Karpas-422 (cell line): ENCODE data around the gene GFPT2. TPM values are rescaled to one million over a fixed set of nuclear protein-coding genes. Genes with fewer than 3 reads are reported as not detected.
A peak's percentile ranks its signal among the peaks of the same experiment; 100 is the strongest.

ENCODE experiments used
- DNase-seq: peaks from one replicate; pipeline ENCODE4 v3.0.0-alpha.2; 2015
- H2AFZ ChIP-seq: fragments of 200-600 bp; sonication (generic); 2 replicates; pipeline ENCODE4 v1.6.1; 2014; ENCODE audit warnings: antibody characterized with exemption, low read length, mixed read lengths
- H3K27ac ChIP-seq: fragments of 200-600 bp; sonication (generic); 2 replicates; pipeline ENCODE4 v1.5.1; 2014; ENCODE audit warnings: mild to moderate bottlenecking, low read length, moderate library complexity
- H3K27me3 ChIP-seq: fragments of 200-600 bp; sonication (generic); 2 replicates; pipeline ENCODE4 v1.6.1; 2014; ENCODE audit warnings: low read length, mixed read lengths
- H3K36me3 ChIP-seq: fragments of 200-600 bp; sonication (generic); 2 replicates; pipeline ENCODE4 v1.6.1; 2014; ENCODE audit warnings: low read length, mixed read lengths; ENCODE audit not compliant: insufficient read depth
- H3K4me1 ChIP-seq: fragments of 200-600 bp; sonication (generic); 2 replicates; pipeline ENCODE4 v1.6.1; 2014; ENCODE audit warnings: mild to moderate bottlenecking, low read length, mixed read lengths
- H3K4me2 ChIP-seq: fragments of 200-600 bp; sonication (generic); 2 replicates; pipeline ENCODE4 v1.6.1; 2014; ENCODE audit warnings: low read length, low read depth, mild to moderate bottlenecking; ENCODE audit not compliant: poor library complexity, severe bottlenecking
- H3K4me3 ChIP-seq: fragments of 200-600 bp; sonication (generic); 2 replicates; pipeline ENCODE4 v1.5.1; 2014; ENCODE audit warnings: mild to moderate bottlenecking, antibody characterized with exemption, low read length, mixed read lengths
- H3K79me2 ChIP-seq: fragments of 200-600 bp; sonication (generic); 2 replicates; pipeline ENCODE4 v1.6.1; 2014; ENCODE audit warnings: mild to moderate bottlenecking, low read length, mixed read lengths
- H3K9ac ChIP-seq: fragments of 200-600 bp; sonication (generic); 2 replicates; pipeline ENCODE4 v1.6.0; 2014; ENCODE audit warnings: low read length
- H3K9me2 ChIP-seq: fragments of 200-600 bp; sonication (generic), shearing (Covaris generic); replicated peaks from 2 replicates; pipeline ENCODE4 v1.6.0; 2014; ENCODE audit warnings: mild to moderate bottlenecking, low read length, moderate library complexity; ENCODE audit not compliant: insufficient read depth
- H3K9me3 ChIP-seq: fragments of 300-700, 200-600 bp; sonication (generic); 2 replicates; pipeline ENCODE4 v1.6.1; 2014; ENCODE audit warnings: low read length, mixed read lengths
- H4K20me1 ChIP-seq: fragments of 200-600 bp; sonication (generic); 2 replicates; pipeline ENCODE4 v1.6.1; 2014; ENCODE audit warnings: mild to moderate bottlenecking, antibody characterized with exemption, low read length, low read depth; ENCODE audit not compliant: insufficient read depth
- total RNA-seq: library from RNA; depleted of rRNA; stranded (reverse); fragments of >200 nt; shearing (Covaris generic); gene quantifications from 2 replicates; pipeline ENCODE4 v1.2.3, GENCODE V29; 2014; ENCODE audit warnings: low replicate concordance

Gene GFPT2
- total RNA-seq, 1 experiment from 2014 or later = 11.7 TPM

DNA sequence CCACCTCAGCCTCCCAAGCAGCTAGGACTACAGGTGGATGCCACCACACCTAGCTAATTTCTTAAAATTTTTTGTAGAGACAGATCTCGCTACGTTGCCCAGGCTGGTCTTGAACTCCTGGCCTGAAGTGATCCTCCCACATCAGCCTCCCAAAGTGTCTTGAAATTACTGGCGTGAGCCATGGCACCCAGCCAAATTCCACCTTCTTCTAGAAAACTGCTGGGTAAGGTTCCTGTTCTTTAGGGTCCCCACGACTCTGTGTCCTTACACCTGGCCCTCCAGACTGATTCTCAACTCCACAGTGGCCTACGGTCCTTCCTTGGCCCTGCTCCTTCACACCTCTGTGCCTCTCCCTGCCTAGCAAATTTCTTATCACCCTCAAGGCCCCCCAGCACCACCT is 63.2 kb downstream of the GFPT2 start:
- H3K79me2 ChIP-seq = peaks cover 68% of the 10 kb centered on the region
- H3K4me2 ChIP-seq = peak overlapping the region; percentile 85
- peaks cover 3% of the 10 kb centered on the region; the same call in 1 of the 2 replicates for H3K9me3 ChIP-seq
- no peaks in the 10 kb centered on the region for H3K9me2 ChIP-seq
- peaks cover 32% of the 10 kb centered on the region for H3K36me3 ChIP-seq
- H2AFZ ChIP-seq = no peak overlapping the region
- H3K27ac ChIP-seq = no peak overlapping the region
- peaks cover 16% of the 10 kb centered on the region for H3K4me1 ChIP-seq
- no peaks in the 10 kb centered on the region for H4K20me1 ChIP-seq
- H3K27me3 ChIP-seq = no peaks in the 10 kb centered on the region
- DNase-seq = no peak
- H3K9ac ChIP-seq = peak overlapping the region; percentile 86; the same call in 1 of the 2 replicates
- H3K4me3 ChIP-seq = peak overlapping the region; percentile 85; the same call in 1 of the 2 replicates

DNA sequence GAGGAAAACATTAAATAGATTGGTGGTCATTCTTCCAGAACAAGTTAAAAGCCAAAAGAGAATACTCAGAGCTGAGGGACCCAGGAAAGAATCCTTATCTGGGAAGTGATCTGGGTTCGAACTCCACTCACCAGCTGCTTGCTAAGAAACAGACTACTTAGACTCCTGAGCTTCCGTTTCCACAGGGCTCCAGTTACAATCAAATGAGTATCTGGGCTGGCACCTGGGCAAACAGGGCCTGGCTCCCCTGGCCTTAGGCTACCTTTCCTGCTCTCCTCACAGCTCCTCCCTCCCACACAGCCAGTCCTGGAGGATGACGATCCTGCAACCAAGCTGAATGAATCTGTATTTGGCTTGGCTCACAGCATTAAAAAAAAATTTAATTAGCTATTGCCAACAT is 63.7 kb downstream of the GFPT2 start:
- Histone ChIP-seq H4K20me1 (no peaks in the 10 kb centered on the region), H3K9me3 (peaks cover 3% of the 10 kb centered on the region; the same call in 1 of the 2 replicates), H3K79me2 (peaks cover 73% of the 10 kb centered on the region), H3K27me3 (no peaks in the 10 kb centered on the region), H3K4me1 (peaks cover 16% of the 10 kb centered on the region), H3K27ac (no peak overlapping the region), H3K36me3 (peaks cover 37% of the 10 kb centered on the region), H3K9me2 (no peaks in the 10 kb centered on the region), H3K4me2 (no peak overlapping the region), H3K9ac (no peak overlapping the region), H2AFZ (no peak overlapping the region), H3K4me3 (no peak overlapping the region)
- no peak for DNase-seq

DNA sequence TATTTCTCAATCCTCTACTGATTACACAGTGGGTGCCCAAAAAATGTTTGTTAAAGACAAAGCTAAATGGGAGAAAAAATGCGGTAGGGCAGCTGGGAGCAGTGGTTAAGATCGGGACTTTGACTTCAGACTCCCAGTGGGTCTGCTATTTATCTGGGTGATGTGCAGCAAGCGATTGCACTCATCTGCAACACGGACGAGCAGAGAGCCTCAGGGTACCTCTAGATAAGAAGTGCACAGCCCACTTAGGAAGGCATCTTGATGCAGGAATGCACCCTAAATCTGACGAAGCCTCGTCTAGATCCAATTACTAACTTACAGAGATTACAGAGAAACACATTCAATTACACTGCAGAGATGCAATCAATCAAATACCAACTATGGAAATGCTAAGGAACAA is 65.3 kb downstream of the GFPT2 start:
- H3K9me2 ChIP-seq = no peaks in the 10 kb centered on the region
- H3K36me3 ChIP-seq = peaks cover 50% of the 10 kb centered on the region
- H3K9ac ChIP-seq = no peak overlapping the region
- H3K27me3 ChIP-seq = no peaks in the 10 kb centered on the region
- peaks cover 3% of the 10 kb centered on the region; the same call in 1 of the 2 replicates for H3K9me3 ChIP-seq
- H3K4me2 ChIP-seq = no peak overlapping the region
- no peak overlapping the region for H3K27ac ChIP-seq
- H2AFZ ChIP-seq = no peak overlapping the region
- H3K4me3 ChIP-seq = no peak overlapping the region
- H4K20me1 ChIP-seq = no peaks in the 10 kb centered on the region
- H3K4me1 ChIP-seq = peaks cover 11% of the 10 kb centered on the region
- no peak for DNase-seq
- peaks cover 82% of the 10 kb centered on the region for H3K79me2 ChIP-seq

DNA sequence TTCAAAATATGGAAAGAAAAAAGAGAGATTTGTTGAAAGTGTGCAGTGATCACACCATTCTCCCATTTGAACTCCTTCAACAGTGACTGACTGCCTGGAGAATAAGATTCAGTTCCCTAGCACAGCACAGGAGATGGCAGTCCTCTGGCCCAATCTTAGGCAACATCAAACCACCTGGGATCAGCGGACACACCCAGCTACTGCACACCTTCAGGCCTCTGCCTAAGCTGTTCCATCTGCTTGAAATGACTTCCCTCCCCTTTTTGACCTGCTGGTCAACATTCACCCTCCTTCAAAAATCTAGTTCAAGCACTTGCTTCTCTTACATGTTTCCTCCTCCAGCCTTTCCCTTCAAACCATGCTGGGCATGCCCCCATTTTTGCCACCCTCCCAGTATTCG is 65.7 kb downstream of the GFPT2 start:
- Histone ChIP-seq H3K36me3 (peaks cover 54% of the 10 kb centered on the region), H3K79me2 (peaks cover 84% of the 10 kb centered on the region)

DNA sequence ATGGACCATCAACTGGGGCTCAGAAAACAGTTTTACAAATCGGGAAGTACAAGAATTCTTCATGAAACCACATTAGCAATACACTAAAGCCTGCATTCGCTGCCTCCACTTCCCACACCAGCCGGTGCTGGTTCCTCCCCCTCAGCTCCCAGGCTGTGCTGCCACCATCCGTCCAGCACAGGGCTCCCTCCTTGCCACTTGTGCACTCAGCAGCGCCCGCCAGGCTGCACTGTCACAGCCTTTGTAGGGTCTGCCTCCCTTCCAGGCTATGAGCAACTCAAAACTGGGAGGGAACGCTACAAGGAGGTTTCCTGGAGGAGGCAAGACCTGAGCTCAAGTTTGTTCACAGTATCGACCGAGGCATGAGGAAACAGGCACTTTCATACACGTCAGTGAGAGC is 69.0 kb downstream of the GFPT2 start:
- H4K20me1 ChIP-seq = no peaks in the 10 kb centered on the region
- peaks cover 79% of the 10 kb centered on the region for H3K79me2 ChIP-seq
- H3K9me2 ChIP-seq = no peaks in the 10 kb centered on the region
- H3K9me3 ChIP-seq = peaks cover 9% of the 10 kb centered on the region; the same call in 1 of the 2 replicates
- no peaks in the 10 kb centered on the region for H3K4me1 ChIP-seq
- DNase-seq = no peak
- no peak overlapping the region for H3K4me2 ChIP-seq
- H3K4me3 ChIP-seq = no peak overlapping the region
- H3K9ac ChIP-seq = no peak overlapping the region
- H2AFZ ChIP-seq = no peak overlapping the region
- H3K27ac ChIP-seq = no peak overlapping the region
- H3K27me3 ChIP-seq = no peaks in the 10 kb centered on the region
- peaks cover 82% of the 10 kb centered on the region for H3K36me3 ChIP-seq

More for the DNA sequence above, 65.7 kb downstream of the GFPT2 start:
- Histone ChIP-seq H3K9me2 (no peaks in the 10 kb centered on the region), H3K9me3 (peaks cover 6% of the 10 kb centered on the region; the same call in 1 of the 2 replicates), H3K27me3 (no peaks in the 10 kb centered on the region), H4K20me1 (no peaks in the 10 kb centered on the region), H3K4me2 (no peak overlapping the region), H3K27ac (no peak overlapping the region), H3K4me3 (no peak overlapping the region), H2AFZ (no peak overlapping the region), H3K9ac (no peak overlapping the region), H3K4me1 (peaks cover 11% of the 10 kb centered on the region)
- no peak for DNase-seq

DNA sequence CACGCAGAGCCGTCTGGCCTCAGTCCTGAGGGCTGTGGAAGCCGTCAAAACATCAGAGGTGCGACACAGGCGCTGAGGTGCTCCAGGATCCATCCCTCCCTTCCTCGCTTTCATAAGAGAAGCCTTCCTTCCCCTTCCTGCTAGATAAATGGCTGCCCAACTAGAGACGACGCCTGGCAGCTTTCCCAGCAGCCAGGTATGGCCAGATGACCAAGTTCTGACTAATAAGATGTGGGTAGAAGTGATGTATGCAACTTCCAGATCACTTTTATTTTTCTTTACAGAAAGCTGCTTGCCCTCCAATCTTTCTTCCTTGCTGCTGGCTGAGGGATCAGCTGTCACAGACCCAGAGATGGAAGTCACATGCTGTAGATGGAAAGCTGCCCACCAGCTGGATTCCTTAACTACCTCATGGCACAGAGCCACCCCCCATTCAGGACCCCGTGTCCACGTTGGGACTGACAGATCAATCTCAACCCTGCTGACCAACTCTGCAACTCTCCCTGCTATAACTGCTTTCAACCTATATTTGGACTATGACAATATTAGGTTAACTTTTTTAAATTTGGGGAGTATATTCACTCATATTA is 70.0 kb downstream of the GFPT2 start:
- H3K36me3 ChIP-seq = peaks cover 80% of the 10 kb centered on the region
- no peak overlapping the region for H3K4me3 ChIP-seq
- H3K9ac ChIP-seq = no peak overlapping the region
- H3K9me2 ChIP-seq = no peaks in the 10 kb centered on the region
- H2AFZ ChIP-seq = no peak overlapping the region
- peaks cover 69% of the 10 kb centered on the region for H3K79me2 ChIP-seq
- DNase-seq = no peak
- no peaks in the 10 kb centered on the region for H3K4me1 ChIP-seq
- no peaks in the 10 kb centered on the region for H3K27me3 ChIP-seq
- no peak overlapping the region for H3K4me2 ChIP-seq
- no peaks in the 10 kb centered on the region for H4K20me1 ChIP-seq
- H3K9me3 ChIP-seq = peaks cover 6% of the 10 kb centered on the region
- no peak overlapping the region for H3K27ac ChIP-seq

- no peak overlapping the region for H2AFZ ChIP-seq
- H3K4me1 ChIP-seq = no peaks in the 10 kb centered on the region
- no peaks in the 10 kb centered on the region for H3K27me3 ChIP-seq
- H3K27ac ChIP-seq = no peak overlapping the region
- no peak overlapping the region for H3K4me2 ChIP-seq
- H3K79me2 ChIP-seq = peaks cover 68% of the 10 kb centered on the region
- no peak for DNase-seq
- H3K9ac ChIP-seq = no peak overlapping the region
- H3K9me3 ChIP-seq = peaks cover 14% of the 10 kb centered on the region
- peaks cover 85% of the 10 kb centered on the region for H3K36me3 ChIP-seq
- H3K9me2 ChIP-seq = no peaks in the 10 kb centered on the region
- no peak overlapping the region for H3K4me3 ChIP-seq
- H4K20me1 ChIP-seq = no peaks in the 10 kb centered on the region
These were observed 70.9 kb downstream of the GFPT2 start for GRCh38 chr5:180282281-180282680.

DNA sequence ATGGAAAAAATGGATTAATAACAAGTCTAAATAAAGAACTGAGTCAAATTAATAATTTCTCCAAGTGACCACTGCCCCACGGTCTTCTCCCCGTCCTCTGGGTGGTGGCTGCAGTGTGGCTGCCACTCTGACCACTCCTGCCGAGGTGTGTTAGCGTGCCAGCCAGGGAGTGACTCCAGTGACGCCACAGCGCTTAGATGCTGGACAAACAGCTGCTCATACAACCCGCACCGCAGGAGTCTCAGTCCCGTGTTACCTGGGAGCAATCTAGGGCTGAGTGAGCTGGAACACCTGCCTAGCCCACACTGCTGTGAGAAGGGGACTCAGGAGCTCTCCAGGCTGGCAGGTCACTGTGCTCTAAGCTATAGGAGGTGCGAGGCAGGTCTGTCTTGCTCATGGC is 71.4 kb downstream of the GFPT2 start:
- peaks cover 19% of the 10 kb centered on the region for H3K9me3 ChIP-seq

More for the DNA sequence above, 71.4 kb downstream of the GFPT2 start:
- H3K4me1 ChIP-seq = no peaks in the 10 kb centered on the region
- no peak overlapping the region for H2AFZ ChIP-seq
- no peak for DNase-seq
- H3K79me2 ChIP-seq = peaks cover 66% of the 10 kb centered on the region
- H3K9me2 ChIP-seq = no peaks in the 10 kb centered on the region
- no peak overlapping the region for H3K27ac ChIP-seq
- peaks cover 85% of the 10 kb centered on the region for H3K36me3 ChIP-seq
- H3K4me2 ChIP-seq = no peak overlapping the region
- no peak overlapping the region for H3K9ac ChIP-seq
- H3K4me3 ChIP-seq = no peak overlapping the region
- H3K27me3 ChIP-seq = no peaks in the 10 kb centered on the region
- no peaks in the 10 kb centered on the region for H4K20me1 ChIP-seq
